Measurements from ENCODE around the gene TRIM24. TPM values are rescaled to one million over a fixed set of nuclear protein-coding genes. Genes with fewer than 3 reads are reported as not detected.

TRIM24 gene
- polyA plus RNA-seq, 4 donors = 50.4 to 64.9 (median 60.0) TPM

DNA sequence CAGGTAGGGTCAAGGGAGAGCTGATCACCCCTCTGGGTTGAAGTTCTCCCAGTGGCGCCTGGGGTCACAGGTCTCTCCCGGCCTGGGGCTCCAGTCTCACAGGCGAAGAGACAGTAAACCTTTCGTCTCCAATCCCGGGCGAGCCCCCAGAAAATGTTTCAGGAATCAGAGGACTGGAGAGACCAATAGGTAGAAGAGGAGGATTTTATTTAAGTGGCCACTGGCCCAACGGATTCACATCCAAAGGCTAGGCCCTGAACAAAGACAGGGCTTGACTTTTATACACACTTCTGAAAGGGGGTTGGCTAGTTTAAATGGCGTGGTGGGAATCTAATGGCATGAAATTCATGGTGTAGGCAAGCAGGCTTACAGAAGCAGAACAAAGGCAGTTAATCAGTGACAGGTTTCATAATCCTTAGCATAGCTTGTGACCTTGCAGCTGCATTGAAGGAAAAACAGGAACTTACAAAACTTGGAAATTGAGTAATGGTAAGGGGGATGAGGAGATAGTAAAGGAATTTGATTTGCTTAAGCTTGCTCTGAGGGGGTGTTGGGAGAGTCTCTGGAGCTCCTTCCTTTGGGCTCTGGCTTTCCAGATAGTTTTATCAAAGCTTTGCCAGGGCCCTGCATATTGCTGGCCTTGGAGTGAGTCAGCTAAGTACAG, 105.5 kb downstream of the TRIM24 start:
- DNase-seq (ENCODE audit: low read depth in 4 of 4, low spot score in 3 of 4) = no peak

DNA sequence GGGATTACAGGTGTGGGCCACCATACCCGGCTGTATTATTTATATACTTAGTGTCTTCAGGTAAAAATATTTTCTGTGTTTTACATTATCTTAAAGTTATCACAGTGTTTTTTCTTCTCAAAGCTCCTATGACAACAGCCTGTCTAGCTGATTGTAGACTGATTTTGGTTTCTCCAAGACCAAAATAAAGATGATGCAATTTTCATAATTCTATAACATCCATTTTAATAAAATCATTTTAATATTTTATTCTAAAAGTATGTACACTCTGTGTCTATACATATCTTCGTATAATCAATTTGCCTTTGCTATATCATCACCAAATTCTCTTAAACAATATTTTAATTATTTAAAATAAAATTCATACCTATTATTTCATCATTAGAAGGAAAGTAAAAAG, 108.6 kb downstream of the TRIM24 start:
- DNase-seq (ENCODE audit: low read depth in 4 of 4, low spot score in 3 of 4) = no peak

- no peak for DNase-seq (ENCODE audit: low read depth in 4 of 4, low spot score in 3 of 4)
These were observed 109.4 kb downstream of the TRIM24 start for GRCh38 chr7:138569418-138569817.

- no peak for DNase-seq (ENCODE audit: low read depth in 4 of 4, low spot score in 3 of 4)
These were observed 110.7 kb downstream of the TRIM24 start for GRCh38 chr7:138570715-138571114.

- DNase-seq (ENCODE audit: low read depth in 4 of 4, low spot score in 3 of 4) = no peak
These were observed 113.7 kb downstream of the TRIM24 start for GRCh38 chr7:138573741-138574140.

DNA sequence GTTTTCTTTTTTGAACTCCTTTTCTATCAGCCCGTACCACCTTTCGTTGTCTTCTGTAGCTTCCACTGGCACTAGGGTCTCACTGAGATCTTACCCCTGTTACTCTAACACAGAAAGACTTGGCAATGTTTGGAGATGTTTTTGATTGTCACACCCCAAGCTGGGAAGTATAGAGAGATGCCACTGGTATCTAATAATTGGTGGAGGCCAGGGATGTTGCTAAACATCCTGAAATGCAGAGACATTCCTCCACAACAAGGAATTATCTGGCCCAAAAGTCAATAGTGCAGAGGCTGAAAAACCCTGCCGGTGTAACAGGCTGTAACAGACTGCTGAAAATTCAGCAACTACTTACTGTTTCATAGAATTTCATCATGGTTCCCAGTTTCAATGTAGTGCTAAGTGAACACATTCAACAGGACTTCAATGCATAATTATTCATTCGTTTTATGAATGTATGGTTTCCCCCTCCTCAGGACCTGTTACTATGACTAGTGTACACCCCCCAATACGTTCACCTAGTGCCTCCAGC, 115.9 kb downstream of the TRIM24 start:
- no peak for DNase-seq (ENCODE audit: low read depth in 4 of 4, low spot score in 3 of 4)

DNA sequence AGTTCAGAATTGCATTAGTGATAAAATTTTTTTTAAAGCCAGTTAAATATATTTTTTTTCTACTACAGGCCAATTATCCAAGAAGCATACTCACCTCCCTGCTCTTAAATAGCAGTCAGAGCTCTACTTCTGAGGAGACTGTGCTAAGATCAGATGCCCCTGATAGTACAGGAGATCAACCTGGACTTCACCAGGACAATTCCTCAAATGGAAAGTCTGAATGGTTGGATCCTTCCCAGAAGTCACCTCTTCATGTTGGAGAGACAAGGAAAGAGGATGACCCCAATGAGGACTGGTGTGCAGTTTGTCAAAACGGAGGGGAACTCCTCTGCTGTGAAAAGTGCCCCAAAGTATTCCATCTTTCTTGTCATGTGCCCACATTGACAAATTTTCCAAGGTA, 119.1 kb downstream of the TRIM24 start:
- no peak for DNase-seq (ENCODE audit: low read depth in 4 of 4, low spot score in 3 of 4)

GRCh38 chr7:138579671-138580070, 119.6 kb downstream of the TRIM24 start:
- DNase-seq (ENCODE audit: low read depth in 4 of 4, low spot score in 3 of 4) = no peak

GRCh38 chr7:138581065-138581464, 121.0 kb downstream of the TRIM24 start:
- no peak for DNase-seq (ENCODE audit: low read depth in 4 of 4, low spot score in 3 of 4)

DNA sequence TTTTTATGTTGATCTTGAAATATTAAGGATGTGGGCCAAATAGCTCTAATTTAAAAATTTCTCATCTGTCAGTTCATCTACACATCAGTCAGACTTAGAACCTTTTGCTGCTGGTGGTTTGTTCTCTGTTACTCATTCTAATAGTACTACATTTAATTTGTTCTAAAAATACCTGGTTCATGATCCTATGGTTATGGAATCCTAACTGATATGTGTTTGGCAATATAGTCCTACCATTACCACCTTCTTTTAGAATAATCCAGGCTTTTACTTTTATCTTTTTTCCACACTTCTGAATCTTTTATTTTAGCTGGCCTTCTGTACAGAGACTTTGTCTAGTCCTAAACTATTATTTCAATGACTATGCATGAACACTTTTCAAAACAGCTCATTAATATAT, 124.2 kb downstream of the TRIM24 start:
- DNase-seq (ENCODE audit: low read depth in 4 of 4, low spot score in 3 of 4) = no peak

DNA sequence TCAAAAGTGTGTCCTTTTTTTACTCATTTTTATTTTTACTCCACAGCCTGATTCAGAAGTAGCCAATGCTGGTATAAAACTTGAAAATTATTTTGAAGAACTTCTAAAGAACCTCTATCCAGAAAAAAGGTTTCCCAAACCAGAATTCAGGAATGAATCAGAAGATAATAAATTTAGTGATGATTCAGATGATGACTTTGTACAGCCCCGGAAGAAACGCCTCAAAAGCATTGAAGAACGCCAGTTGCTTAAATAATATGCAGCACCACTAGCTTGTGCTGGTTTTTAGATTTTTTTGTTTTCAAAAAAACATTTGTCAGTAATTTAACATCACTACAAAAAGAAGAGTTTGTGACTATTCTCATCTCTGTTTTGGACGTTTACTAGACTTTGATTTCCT, 124.6 kb downstream of the TRIM24 start:
- no peak for DNase-seq (ENCODE audit: low read depth in 4 of 4, low spot score in 3 of 4)

GRCh38 chr7:138585283-138585993, 125.4 kb downstream of the TRIM24 start:
- no peak for DNase-seq (ENCODE audit: low read depth in 4 of 4, low spot score in 3 of 4)

GRCh38 chr7:138587485-138587884, 127.4 kb downstream of the TRIM24 start:
- DNase-seq (ENCODE audit: low read depth in 4 of 4, low spot score in 3 of 4) = no peak

DNA sequence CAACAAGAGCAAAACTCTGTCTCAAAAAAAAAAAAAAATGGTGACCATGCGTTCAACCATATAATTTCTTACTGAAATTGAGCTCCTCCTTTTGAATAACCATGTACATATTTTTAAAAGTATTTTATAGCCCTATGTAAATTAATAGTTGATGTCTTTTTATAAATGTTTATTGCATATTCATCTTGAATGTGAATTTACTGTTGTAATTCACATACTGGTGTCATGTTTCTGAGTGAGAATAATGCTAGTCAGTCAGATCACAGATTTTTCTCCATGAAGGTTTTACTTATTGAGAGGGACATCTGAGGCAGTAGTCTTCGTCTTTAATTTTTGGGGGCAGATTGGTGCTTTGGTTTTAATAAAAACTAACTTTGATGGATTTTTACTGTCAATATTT, 128.9 kb downstream of the TRIM24 start:
- DNase-seq (ENCODE audit: low read depth in 4 of 4, low spot score in 3 of 4) = no peak

GRCh38 chr7:138590154-138590553, 130.1 kb downstream of the TRIM24 start:
- no peak for DNase-seq (ENCODE audit: low read depth in 4 of 4, low spot score in 3 of 4)

- no peak for DNase-seq (ENCODE audit: low read depth in 4 of 4, low spot score in 3 of 4)
These were observed 135.4 kb downstream of the TRIM24 start for GRCh38 chr7:138595454-138595853.

DNA sequence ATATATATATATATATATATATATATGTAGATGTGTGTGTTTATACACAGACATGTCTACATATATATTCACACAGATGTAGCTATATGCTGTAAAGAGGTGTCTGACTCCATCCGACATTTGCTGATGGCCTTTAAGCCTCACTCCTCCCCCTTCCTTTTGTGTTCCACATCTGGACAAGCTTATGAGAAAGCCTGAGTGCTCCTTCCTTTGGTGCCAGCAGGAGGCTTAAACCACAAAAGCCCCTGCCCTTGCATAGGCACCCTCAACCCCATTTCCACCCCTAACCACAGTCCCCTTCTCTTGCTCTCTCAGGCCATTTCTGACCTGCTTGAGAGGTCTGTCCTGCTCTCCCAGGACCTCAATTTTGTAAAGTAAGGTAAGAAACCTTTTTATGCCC, 142.4 kb downstream of the TRIM24 start:
- no peak for DNase-seq (ENCODE audit: low read depth in 4 of 4, low spot score in 3 of 4)

GRCh38 chr7:138603549-138604318, 143.7 kb downstream of the TRIM24 start:
- DNase-seq (ENCODE audit: low read depth in 4 of 4, low spot score in 3 of 4) = no peak

DNA sequence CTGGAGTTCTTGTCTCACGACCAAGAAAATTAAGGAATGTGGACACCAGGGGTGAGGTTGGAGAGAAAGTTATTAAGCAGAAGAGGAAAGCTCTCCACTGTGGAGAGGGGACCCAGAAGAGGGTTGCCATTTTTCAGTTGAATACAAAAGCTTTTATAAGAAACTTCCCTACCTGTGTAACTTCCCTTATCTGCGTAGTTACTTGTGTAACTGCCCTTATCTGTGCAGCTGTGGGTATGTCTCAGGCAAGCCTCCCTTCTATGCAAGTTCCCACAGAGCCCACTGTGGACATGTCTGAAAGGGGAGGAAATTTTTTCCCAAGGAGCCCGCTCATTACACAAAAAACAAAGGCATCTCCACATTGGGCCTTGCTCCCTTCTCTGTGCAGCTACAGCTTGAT, 146.2 kb downstream of the TRIM24 start:
- DNase-seq (ENCODE audit: low read depth in 4 of 4, low spot score in 3 of 4) = no peak

GRCh38 chr7:138607216-138608126, 147.4 kb downstream of the TRIM24 start:
- DNase-seq (ENCODE audit: low read depth in 4 of 4, low spot score in 3 of 4) = no peak

Data from right renal pelvis (tissue), 4 donors.